Body of pancreas (tissue), 4 donors: Measurements from ENCODE around the gene C19orf25. TPM values are rescaled to one million over a fixed set of nuclear protein-coding genes. Genes with fewer than 3 reads are reported as not detected.
A peak's percentile ranks its signal among the peaks of the same experiment; 100 is the strongest.

Experiments
- ATAC-seq: fragments of 150-250 bp; one replicate; pipeline ENCODE4 v1.9.1; 2016
- DNase-seq, 4 donors: peaks; one replicate each; pipeline ENCODE4 v3.0.0-alpha.2; 2019
- H3K27ac ChIP-seq, 4 donors: fragments of 200-600 bp; sonication (generic); 1 replicate in 3 of 4; 2 replicates in 1 of 4; pipeline versions ENCODE4 v1.5.1 to v1.6.1; 2016 to 2019; ENCODE audit warnings: mild to moderate bottlenecking in 1 of 4, mixed read lengths in 1 of 4, moderate library complexity in 1 of 4
- H3K27me3 ChIP-seq, 2 donors: fragments of 200-600 bp; sonication (generic); one replicate each; pipeline ENCODE4 v1.6.0; 2016; ENCODE audit warnings: mild to moderate bottlenecking in 1 of 2
- H3K36me3 ChIP-seq, 2 donors: fragments of 200-600 bp; sonication (generic); replicated peaks in 1 of 2; 2 replicates each; pipeline ENCODE4 v1.5.1; 2016; ENCODE audit warnings: low read depth in 2 of 2; ENCODE audit not compliant: insufficient read depth in 1 of 2
- H3K4me1 ChIP-seq: fragments of 200-600 bp; sonication (generic); one replicate; pipeline ENCODE4 v1.6.0; 2016
- H3K4me3 ChIP-seq, 2 donors: fragments of 200-600 bp; sonication (generic); 1 replicate in 1 of 2; 2 replicates in 1 of 2; pipeline ENCODE4 v1.5.1; 2016 to 2019
- H3K9me3 ChIP-seq, 3 donors: fragments of 200-600 bp; sonication (generic); 1 replicate in 2 of 3; 2 replicates in 1 of 3; pipeline ENCODE4 v1.5.1; 2016
- POLR2A ChIP-seq, 3 donors: fragments of 450-650 bp; IDR thresholded peaks; one replicate each; pipeline ENCODE4 v1.6.1; 2016; ENCODE audit warnings: antibody characterized with exemption in 3 of 3, mild to moderate bottlenecking in 2 of 3
- WGBS, 2 donors: methylation state at CpG; one replicate each; pipeline ENCODE4 v1.1.5; 2017; 5-methylcytosine and 5-hydroxymethylcytosine counted together
- intact Hi-C: fragments of 100-400 bp; cut with DNase I; formaldehyde crosslinking; loops from one replicate; pipeline ENCODE4 v1.15.1; 2023
- total RNA-seq, 2 donors: library from RNA; depleted of rRNA; stranded (reverse); fragments of >200 nt; gene quantifications; one replicate each; pipeline ENCODE4 v1.1.0, GENCODE V29; 2016
- TF ChIP-seq, protein P1 (sequence below), 7 experiments: fragments of 450-650 bp in 4 of 7; fragments of 200-600 bp in 3 of 7; sonication (generic) in 3 of 7; IDR thresholded peaks; one replicate each; pipeline ENCODE4 v1.5.1; 2016 to 2019; ENCODE audit warnings: antibody characterized with exemption in 7 of 7

Gene C19orf25
- total RNA-seq, 2 donors from 2014 or later: 26.7 to 31.4 TPM

GRCh38 chr19:1516395-1516753 is 37.4 kb upstream of the C19orf25 start:
- no peak for DNase-seq
- Histone ChIP-seq H3K9me3 (no peaks in the 10 kb centered on the region), H3K4me1 (peaks cover 13% of the 10 kb centered on the region), H3K27ac (no peak overlapping the region), H3K4me3 (no peak overlapping the region), H3K36me3 (no peaks in the 10 kb centered on the region), H3K27me3 (peaks cover 0 to 21% of the 10 kb centered on the region in 2 donors)
- TF ChIP-seq POLR2A (IDR thresholded peaks at IDR 0.05): no peak
- TF ChIP-seq, protein P1, sequence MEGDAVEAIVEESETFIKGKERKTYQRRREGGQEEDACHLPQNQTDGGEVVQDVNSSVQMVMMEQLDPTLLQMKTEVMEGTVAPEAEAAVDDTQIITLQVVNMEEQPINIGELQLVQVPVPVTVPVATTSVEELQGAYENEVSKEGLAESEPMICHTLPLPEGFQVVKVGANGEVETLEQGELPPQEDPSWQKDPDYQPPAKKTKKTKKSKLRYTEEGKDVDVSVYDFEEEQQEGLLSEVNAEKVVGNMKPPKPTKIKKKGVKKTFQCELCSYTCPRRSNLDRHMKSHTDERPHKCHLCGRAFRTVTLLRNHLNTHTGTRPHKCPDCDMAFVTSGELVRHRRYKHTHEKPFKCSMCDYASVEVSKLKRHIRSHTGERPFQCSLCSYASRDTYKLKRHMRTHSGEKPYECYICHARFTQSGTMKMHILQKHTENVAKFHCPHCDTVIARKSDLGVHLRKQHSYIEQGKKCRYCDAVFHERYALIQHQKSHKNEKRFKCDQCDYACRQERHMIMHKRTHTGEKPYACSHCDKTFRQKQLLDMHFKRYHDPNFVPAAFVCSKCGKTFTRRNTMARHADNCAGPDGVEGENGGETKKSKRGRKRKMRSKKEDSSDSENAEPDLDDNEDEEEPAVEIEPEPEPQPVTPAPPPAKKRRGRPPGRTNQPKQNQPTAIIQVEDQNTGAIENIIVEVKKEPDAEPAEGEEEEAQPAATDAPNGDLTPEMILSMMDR (IDR thresholded peaks at IDR 0.05): no peak
- intact Hi-C loops: loop anchor here (10.0 kb wide), 1 partner anchor 232 kb away; the partner anchor contains the start of gene EFNA2
- no peak for ATAC-seq
- WGBS, 2 donors: 73 to 84% methylated on average over 6 to 8 of the region's 8 CpGs

DNA sequence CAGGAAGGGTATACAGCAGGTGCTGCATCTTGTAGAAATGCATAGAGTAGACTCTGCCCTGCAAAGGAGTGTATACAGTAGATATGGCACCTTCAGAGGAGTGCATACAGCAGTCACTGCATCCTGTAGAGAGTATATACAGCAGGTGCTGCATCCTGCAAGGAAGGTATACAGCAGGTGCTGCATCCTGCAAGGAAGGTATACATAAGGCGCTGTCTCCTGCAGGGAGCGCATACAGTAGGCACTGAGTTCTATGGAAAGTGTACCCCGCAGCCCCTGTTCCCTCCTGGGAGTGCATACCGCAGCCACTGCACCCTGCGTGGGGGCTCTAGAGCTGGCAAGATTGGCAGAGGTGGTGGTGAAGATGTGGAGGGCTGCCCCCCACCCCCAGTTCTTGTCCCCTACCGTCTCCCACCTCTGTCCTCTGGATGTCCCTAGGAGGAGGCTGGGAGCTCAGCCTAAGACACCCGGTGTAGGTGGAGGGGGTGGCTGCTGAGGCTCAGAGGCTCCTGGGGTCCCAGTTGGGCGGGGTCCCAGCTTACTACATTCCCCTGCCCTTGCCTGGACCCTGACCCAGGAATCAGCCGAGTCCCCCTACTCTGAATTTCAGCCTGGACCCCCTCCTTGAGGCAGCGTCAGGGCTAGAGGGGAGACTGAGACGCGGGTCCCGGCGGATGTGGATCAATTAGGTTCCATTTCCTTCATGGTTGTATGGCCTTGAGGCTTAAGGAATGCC is 36.1 kb upstream of the C19orf25 start:
- no peak for ATAC-seq
- Histone ChIP-seq H3K9me3 (no peaks in the 10 kb centered on the region), H3K27me3 (peaks cover 0 to 21% of the 10 kb centered on the region in 2 donors), H3K36me3 (no peaks in the 10 kb centered on the region), H3K4me3 (no peak overlapping the region), H3K27ac (no peak overlapping the region), H3K4me1 (peaks cover 13% of the 10 kb centered on the region)
- DNase-seq: no peak
- intact Hi-C loops: loop anchor here (10.0 kb wide), 1 partner anchor 230 kb away; the partner anchor contains the start of gene EFNA2
- TF ChIP-seq POLR2A (IDR thresholded peaks at IDR 0.05): no peak
- 51 to 65% methylated on average over 12 to 14 of the region's 14 CpGs for WGBS, 2 donors

DNA sequence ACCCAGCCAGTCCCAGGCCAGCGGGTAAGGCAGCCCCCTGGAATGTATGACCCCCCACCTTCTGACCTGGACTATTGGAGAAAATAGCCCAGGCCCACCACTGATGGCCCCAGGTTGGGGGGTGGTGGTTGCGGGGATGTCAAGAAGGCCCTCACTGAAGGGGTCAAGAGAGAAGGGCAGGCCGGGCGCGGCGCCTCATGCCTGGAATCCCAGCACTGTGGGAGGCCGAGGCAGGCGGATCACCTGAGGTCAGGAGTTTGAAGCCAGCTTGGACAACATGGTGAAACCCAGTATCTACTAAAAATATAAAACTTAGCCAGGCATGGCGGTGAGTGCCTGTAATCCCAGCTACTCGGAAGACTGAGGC is 35.3 kb upstream of the C19orf25 start:
- H3K9me3 ChIP-seq: no peaks in the 10 kb centered on the region
- H3K36me3 ChIP-seq: no peaks in the 10 kb centered on the region
- peaks cover 13% of the 10 kb centered on the region for H3K4me1 ChIP-seq
- ATAC-seq (no peak), DNase-seq (no peak)
- peaks cover 0 to 21% of the 10 kb centered on the region in 2 donors for H3K27me3 ChIP-seq
- no peak overlapping the region for H3K27ac ChIP-seq
- TF ChIP-seq, protein P1 (IDR thresholded peaks at IDR 0.05): no peak
- TF ChIP-seq POLR2A (IDR thresholded peaks at IDR 0.05): no peak
- 58 to 59% methylated on average over 9 to 10 of the region's 10 CpGs for WGBS, 2 donors
- intact Hi-C loops: loop anchor here (10.0 kb wide), 1 partner anchor 229 kb away; the partner anchor contains the start of gene EFNA2
- H3K4me3 ChIP-seq: no peak overlapping the region

- WGBS, 2 donors: 0 to 6% methylated on average over 1 to 40 of the region's 52 CpGs
- Histone ChIP-seq H3K9me3 (no peaks in the 10 kb centered on the region), H3K27me3 (peaks cover 0 to 21% of the 10 kb centered on the region in 2 donors), H3K36me3 (no peaks in the 10 kb centered on the region), H3K4me3 (no peak overlapping the region), H3K27ac (no peak overlapping the region), H3K4me1 (peaks cover 13% of the 10 kb centered on the region)
- intact Hi-C loops: loop anchor here (10.0 kb wide), 1 partner anchor 229 kb away; the partner anchor contains the start of gene EFNA2
- peak; percentile 63 for ATAC-seq
- no peak for TF ChIP-seq POLR2A (IDR thresholded peaks at IDR 0.05)
- TF ChIP-seq, protein P1 (IDR thresholded peaks at IDR 0.05): peak; percentile 45 to 70 (median 49)
- peak; percentile 40 to 60 (median 47) for DNase-seq
These were observed 34.7 kb upstream of the C19orf25 start for GRCh38 chr19:1513499-1514294.
